ENCODE data around the gene DLG3.

DNA sequence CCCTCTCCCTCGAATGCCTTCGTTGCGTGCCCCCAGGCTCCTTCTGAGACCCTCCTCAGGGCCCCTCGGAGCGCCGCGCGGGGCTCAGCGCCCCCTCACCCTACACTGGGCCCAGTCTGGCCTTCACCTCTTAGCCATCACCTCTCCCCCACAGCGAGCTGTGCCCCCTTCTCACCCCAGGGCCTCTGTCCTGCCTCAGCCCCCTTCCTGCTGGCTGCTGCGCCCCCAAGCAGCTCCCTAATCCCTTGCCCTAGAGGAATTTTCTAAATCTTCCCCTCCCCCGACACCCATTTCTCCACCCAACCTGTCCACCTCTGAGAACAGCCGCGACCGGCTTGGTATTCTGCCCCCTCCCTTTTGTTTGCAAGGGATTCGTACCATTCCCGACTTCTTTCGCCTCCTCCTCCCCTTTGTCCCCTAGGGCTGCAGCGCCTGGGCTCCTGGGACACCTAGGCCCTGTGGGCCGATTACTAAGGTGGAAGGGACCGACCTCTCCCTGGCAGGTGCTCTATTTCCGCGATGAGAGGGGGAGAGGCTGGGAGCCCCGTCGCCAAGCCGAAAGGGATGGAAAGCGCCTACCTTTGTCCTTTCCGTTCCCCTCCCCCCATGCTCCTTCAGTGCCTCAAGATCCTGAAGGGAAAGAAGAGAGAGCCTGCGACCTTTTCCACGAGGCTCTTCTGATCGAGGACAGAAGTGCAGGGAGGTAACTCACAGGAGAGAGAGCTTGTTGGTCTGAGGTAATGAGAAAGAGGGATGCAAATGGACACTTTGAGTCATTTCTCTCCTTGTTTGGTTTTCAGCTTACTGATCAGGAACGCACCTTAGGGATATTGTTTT, 10.9 kb downstream of the DLG3 start:
- TF ChIP-seq EZH2phosphoT487 (IDR thresholded peaks at IDR 0.05; ENCODE audit: borderline replicate concordance) (no peak), CTCF (conservative IDR thresholded peaks at IDR 0.05; ENCODE audit: low read length) (no peak)
